ENCODE data around the gene CCDC188.

Gene CCDC188

DNA sequence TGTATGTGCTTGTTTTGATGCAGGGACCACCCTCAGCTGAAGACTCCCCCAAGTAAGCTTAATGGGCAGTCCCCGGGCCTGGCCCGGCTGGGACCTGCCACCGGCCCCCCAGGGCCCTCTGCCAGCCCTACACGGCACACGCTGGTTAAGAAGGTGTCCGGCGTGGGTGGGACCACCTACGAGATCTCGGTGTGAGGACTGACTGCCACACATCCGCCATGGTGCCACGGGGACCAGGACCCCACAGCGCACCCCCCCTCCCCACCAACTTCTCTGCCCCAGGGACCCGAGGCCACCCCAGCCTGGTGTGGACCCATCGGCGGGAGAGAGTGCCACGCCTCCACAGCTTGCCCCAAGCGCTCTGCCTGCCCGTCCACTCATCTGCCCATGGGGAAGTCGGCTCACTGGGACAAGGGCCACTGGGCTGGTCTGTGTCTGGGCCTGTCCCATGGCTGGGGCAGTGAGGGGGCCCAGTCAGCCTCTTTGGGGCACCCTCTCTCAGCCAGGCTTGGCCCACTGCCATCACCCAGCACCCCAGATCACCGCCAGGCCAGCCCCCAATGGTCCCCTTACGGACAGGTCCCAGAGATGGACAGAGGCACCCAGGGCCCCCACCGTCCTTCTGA, 5.5 kb downstream of the CCDC188 start:
- H3K4me1 ChIP-seq (ENCODE audit: control insufficient read depth, insufficient read depth, low read length), result no peaks in the 10 kb centered on the region
- no peak overlapping the region for H3K9ac ChIP-seq (ENCODE audit: low read depth, low read length)
- H3K36me3 ChIP-seq (ENCODE audit: control insufficient read depth, insufficient read depth, low read length), result peaks cover 2% of the 10 kb centered on the region; the same call in 1 of the 2 replicates
- no peak overlapping the region for H3K27ac ChIP-seq (ENCODE audit: low read depth, low read length)
- no peaks in the 10 kb centered on the region for H3K27me3 ChIP-seq (ENCODE audit: control insufficient read depth, insufficient read depth, low read length)
- H3K4me3 ChIP-seq (ENCODE audit: low read depth, low read length), result no peak overlapping the region
- no peaks in the 10 kb centered on the region for H3K9me3 ChIP-seq (ENCODE audit: control insufficient read depth, insufficient read depth, low read length)

DNA sequence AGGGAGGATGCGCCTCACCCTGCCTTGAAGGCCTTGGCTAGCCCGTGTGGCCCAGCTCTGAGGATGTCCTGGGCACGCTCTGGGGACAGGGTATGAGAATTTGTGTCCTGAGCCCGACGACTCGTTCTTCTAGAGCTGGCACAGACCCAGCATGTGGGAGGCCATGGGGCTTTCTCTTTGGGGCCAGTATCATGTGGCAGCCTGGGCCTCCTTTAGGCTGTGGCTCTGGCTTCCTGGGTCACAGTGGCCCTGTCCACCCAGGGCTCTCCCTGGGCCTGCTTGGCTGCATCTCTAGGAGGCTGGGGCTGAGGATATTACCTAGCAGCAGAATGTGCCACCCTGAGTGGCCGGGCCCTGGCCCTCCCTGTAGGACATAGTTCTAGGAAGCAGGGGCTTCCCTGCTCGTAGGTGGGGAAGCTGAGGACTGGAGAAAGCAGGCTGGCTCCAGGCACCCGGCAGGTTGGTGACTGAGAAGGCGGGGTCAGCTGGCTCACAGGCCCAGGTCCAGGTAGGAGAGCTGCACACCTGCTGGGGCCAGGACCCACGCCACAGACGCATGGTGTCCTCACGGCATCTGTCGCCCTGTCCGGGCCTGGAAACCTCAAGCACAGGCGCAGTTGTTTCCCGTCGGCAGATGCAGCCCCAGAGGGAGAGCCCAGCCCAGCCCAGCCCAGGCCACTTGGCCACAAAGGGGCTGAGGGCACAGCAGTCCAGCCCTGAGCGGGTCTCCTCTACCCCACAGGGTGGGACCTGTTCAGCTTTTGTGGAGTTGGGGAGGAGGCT, 6.8 kb downstream of the CCDC188 start:
- Histone ChIP-seq H3K9ac (ENCODE audit: low read depth, low read length) (no peak overlapping the region), H3K36me3 (ENCODE audit: control insufficient read depth, insufficient read depth, low read length) (peaks cover 10% of the 10 kb centered on the region; the same call in 1 of the 2 replicates), H3K4me1 (ENCODE audit: control insufficient read depth, insufficient read depth, low read length) (no peaks in the 10 kb centered on the region), H3K27me3 (ENCODE audit: control insufficient read depth, insufficient read depth, low read length) (no peaks in the 10 kb centered on the region), H3K9me3 (ENCODE audit: control insufficient read depth, insufficient read depth, low read length) (no peaks in the 10 kb centered on the region), H3K4me3 (ENCODE audit: low read depth, low read length) (no peak overlapping the region), H3K27ac (ENCODE audit: low read depth, low read length) (no peak overlapping the region)

DNA sequence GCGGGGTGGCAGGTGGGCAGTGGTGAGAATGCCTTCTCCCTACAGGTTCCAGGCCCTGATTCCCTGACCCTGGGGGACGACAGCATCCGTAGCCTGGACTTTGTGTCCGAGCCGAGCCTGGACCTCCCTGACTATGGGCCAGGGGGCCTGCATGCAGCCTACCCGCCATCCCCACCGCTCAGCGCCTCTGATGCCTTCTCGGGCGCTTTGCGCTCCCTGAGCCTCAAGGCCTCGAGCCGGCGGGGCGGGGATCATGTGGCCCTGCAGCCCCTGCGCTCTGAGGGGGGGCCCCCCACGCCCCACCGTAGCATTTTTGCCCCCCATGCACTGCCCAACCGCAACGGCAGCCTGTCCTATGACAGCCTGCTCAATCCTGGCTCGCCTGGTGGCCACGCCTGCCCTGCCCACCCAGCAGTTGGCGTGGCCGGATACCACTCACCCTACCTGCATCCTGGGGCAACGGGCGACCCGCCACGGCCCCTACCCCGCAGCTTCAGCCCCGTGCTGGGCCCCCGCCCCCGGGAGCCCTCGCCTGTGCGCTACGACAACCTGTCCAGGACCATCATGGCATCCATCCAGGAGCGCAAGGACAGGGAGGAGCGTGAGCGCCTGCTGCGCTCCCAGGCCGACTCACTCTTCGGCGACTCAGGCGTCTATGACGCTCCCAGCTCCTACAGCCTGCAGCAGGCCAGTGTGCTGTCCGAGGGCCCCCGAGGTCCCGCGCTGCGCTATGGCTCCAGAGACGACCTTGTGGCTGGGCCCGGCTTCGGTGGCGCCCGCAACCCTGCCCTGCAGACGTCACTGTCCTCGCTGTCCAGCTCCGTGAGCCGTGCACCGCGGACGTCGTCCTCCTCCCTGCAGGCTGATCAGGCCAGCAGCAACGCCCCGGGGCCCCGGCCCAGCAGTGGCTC, 7.9 kb downstream of the CCDC188 start:
- Histone ChIP-seq H3K9ac (ENCODE audit: low read depth, low read length) (no peak overlapping the region), H3K36me3 (ENCODE audit: control insufficient read depth, insufficient read depth, low read length) (peaks cover 10% of the 10 kb centered on the region; the same call in 1 of the 2 replicates), H3K27me3 (ENCODE audit: control insufficient read depth, insufficient read depth, low read length) (no peaks in the 10 kb centered on the region), H3K4me3 (ENCODE audit: low read depth, low read length) (no peak overlapping the region), H3K27ac (ENCODE audit: low read depth, low read length) (no peak overlapping the region), H3K4me1 (ENCODE audit: control insufficient read depth, insufficient read depth, low read length) (no peaks in the 10 kb centered on the region), H3K9me3 (ENCODE audit: control insufficient read depth, insufficient read depth, low read length) (no peaks in the 10 kb centered on the region)

DNA sequence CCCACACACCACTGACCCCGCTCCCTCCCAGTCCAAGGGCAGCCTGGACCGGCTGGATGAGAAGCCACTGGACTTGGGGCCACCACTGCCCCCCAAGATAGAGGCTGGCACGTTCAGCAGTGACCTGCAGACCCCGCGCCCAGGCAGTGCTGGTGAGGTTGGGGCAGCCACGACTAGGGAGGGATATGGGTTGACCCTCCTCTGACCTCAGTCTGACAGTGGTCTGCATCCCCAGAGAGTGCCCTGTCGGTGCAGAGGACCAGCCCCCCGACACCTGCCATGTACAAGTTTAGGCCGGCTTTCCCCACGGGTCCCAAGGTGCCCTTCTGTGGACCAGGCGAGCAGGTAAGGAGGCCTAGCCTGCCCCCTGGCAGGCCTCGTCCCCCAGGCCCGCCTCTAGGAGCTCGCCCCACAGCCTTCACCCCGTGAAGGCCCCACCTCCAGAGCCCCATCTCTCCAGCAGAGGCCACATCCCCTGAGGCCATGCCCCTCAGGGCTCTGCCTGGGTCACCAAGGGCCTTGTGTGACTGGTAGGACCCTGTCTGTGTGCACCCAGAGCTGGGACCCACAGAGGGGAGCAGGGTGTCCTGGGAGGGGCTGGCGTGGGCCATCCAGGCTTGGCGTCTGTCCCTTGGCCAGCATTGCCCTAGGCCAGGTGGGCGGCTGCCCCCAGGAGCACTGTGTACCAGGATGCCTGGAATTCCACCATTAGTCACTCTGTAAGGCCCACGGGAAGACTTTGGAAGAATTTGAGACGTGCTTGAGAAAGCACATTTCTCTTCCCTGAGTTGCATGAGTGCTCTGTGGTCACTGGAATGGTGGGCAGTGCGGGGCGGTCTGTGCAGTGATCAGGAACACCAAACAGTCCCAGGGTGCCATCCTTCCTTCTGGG, 9.4 kb downstream of the CCDC188 start:
- H3K9ac ChIP-seq (ENCODE audit: low read depth, low read length), result no peak overlapping the region
- no peaks in the 10 kb centered on the region for H3K27me3 ChIP-seq (ENCODE audit: control insufficient read depth, insufficient read depth, low read length)
- H3K9me3 ChIP-seq (ENCODE audit: control insufficient read depth, insufficient read depth, low read length), result no peaks in the 10 kb centered on the region
- H3K4me3 ChIP-seq (ENCODE audit: low read depth, low read length), result no peak overlapping the region
- no peak overlapping the region for H3K27ac ChIP-seq (ENCODE audit: low read depth, low read length)
- peaks cover 10% of the 10 kb centered on the region; the same call in 1 of the 2 replicates for H3K36me3 ChIP-seq (ENCODE audit: control insufficient read depth, insufficient read depth, low read length)
- no peaks in the 10 kb centered on the region for H3K4me1 ChIP-seq (ENCODE audit: control insufficient read depth, insufficient read depth, low read length)

DNA sequence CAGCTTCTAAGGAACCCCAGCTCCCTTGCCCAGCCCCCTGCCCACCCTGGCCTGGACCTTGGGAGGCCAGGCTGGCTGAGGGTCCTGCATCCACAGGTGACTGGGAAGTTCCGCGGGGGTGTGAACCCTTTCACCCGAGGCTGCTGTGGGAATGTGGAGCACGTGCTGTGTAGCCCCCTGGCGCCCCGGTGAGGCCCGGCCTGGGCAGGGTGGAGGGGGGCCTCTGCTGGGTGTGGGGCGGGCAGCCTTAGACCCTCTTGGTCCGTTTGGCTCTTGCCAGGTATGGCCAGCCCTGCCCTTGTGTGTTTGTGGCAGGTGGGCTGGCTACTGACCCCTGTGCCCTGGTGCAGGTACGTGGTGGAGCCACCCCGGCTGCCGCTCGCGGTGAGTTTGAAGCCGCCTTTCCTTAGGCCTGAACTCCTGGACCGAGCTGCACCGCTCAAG, 10.3 kb downstream of the CCDC188 start:
- Histone ChIP-seq H3K27me3 (ENCODE audit: control insufficient read depth, insufficient read depth, low read length) (no peaks in the 10 kb centered on the region), H3K9me3 (ENCODE audit: control insufficient read depth, insufficient read depth, low read length) (no peaks in the 10 kb centered on the region), H3K4me1 (ENCODE audit: control insufficient read depth, insufficient read depth, low read length) (no peaks in the 10 kb centered on the region), H3K27ac (ENCODE audit: low read depth, low read length) (no peak overlapping the region), H3K36me3 (ENCODE audit: control insufficient read depth, insufficient read depth, low read length) (peaks cover 10% of the 10 kb centered on the region; the same call in 1 of the 2 replicates), H3K9ac (ENCODE audit: low read depth, low read length) (no peak overlapping the region), H3K4me3 (ENCODE audit: low read depth, low read length) (no peak overlapping the region)

DNA sequence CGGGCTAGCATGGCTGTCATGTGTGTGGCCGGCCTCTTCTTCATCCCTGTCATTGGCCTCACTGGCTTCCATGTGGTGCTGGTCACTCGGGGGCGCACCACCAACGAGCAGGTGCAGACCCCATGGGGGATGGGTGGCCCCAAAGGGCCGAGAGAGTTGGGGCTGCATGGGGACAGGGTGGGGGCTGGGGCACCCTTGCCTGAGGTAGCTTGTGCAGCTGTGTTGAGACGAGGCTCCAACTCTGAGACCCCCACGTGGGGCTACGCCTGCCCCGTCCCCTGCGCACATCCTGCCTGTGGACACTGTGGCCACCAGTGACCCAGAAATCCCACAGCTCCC, 10.8 kb downstream of the CCDC188 start:
- Histone ChIP-seq H3K36me3 (ENCODE audit: control insufficient read depth, insufficient read depth, low read length) (peaks cover 10% of the 10 kb centered on the region; the same call in 1 of the 2 replicates), H3K4me3 (ENCODE audit: low read depth, low read length) (no peak overlapping the region), H3K9ac (ENCODE audit: low read depth, low read length) (no peak overlapping the region), H3K4me1 (ENCODE audit: control insufficient read depth, insufficient read depth, low read length) (no peaks in the 10 kb centered on the region), H3K27ac (ENCODE audit: low read depth, low read length) (no peak overlapping the region), H3K9me3 (ENCODE audit: control insufficient read depth, insufficient read depth, low read length) (no peaks in the 10 kb centered on the region), H3K27me3 (ENCODE audit: control insufficient read depth, insufficient read depth, low read length) (no peaks in the 10 kb centered on the region)

DNA sequence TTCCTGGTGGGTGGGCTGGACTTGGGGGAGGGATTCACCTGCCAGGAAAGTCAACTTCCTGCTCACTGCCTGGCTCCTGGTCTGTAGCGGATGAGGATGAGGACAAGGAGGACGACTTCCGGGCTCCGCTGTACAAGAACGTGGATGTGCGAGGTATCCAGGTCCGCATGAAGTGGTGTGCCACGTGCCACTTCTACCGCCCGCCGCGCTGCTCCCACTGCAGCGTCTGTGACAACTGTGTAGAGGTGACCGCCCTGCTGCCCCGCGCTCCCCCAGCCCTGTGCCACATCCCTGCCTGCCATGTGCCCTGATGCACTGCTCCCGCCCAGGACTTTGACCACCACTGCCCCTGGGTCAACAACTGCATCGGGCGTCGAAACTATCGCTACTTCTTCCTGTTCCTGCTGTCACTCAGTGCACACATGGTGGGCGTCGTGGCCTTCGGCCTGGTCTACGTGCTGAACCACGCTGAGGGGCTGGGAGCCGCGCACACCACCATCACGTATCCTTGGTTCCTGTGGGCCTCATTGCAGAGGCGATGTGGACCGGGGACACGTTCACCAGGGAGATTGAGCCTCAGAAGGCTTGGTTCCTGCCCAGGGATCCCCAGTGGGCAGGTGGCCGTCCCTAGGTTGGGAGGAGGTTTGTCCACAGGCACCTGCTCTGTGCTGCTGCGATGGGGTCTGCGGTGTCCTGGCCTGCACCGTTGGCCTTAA, 11.3 kb downstream of the CCDC188 start:
- H3K27me3 ChIP-seq (ENCODE audit: control insufficient read depth, insufficient read depth, low read length), result no peaks in the 10 kb centered on the region
- no peaks in the 10 kb centered on the region for H3K9me3 ChIP-seq (ENCODE audit: control insufficient read depth, insufficient read depth, low read length)
- H3K4me1 ChIP-seq (ENCODE audit: control insufficient read depth, insufficient read depth, low read length), result no peaks in the 10 kb centered on the region
- no peak overlapping the region for H3K4me3 ChIP-seq (ENCODE audit: low read depth, low read length)
- no peak overlapping the region for H3K27ac ChIP-seq (ENCODE audit: low read depth, low read length)
- peaks cover 10% of the 10 kb centered on the region; the same call in 1 of the 2 replicates for H3K36me3 ChIP-seq (ENCODE audit: control insufficient read depth, insufficient read depth, low read length)
- H3K9ac ChIP-seq (ENCODE audit: low read depth, low read length), result no peak overlapping the region

DNA sequence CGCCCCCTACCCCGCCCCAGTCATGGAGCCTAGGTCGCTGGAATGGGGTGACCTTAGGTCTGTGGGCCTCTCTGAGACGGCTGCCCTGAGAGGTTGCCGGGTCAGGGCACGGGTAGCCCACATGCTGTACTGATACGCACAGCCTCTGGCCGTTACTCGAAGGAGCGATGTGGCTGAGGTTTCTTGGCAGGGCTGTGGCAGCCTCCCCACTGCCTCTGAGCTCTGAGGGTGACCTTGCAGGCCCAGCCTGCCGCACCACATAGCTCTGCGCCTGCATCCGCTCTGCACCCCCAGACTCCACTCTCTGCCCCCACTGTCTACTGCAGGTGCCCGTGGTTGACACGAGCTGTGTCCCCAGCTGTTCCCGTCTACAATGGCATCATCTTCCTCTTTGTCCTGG, 12.0 kb downstream of the CCDC188 start:
- no peak overlapping the region for H3K27ac ChIP-seq (ENCODE audit: low read depth, low read length)
- no peak overlapping the region for H3K9ac ChIP-seq (ENCODE audit: low read depth, low read length)
- no peaks in the 10 kb centered on the region for H3K4me1 ChIP-seq (ENCODE audit: control insufficient read depth, insufficient read depth, low read length)
- no peak overlapping the region for H3K4me3 ChIP-seq (ENCODE audit: low read depth, low read length)
- no peaks in the 10 kb centered on the region for H3K27me3 ChIP-seq (ENCODE audit: control insufficient read depth, insufficient read depth, low read length)
- H3K9me3 ChIP-seq (ENCODE audit: control insufficient read depth, insufficient read depth, low read length), result no peaks in the 10 kb centered on the region
- H3K36me3 ChIP-seq (ENCODE audit: control insufficient read depth, insufficient read depth, low read length), result peaks cover 10% of the 10 kb centered on the region; the same call in 1 of the 2 replicates

DNA sequence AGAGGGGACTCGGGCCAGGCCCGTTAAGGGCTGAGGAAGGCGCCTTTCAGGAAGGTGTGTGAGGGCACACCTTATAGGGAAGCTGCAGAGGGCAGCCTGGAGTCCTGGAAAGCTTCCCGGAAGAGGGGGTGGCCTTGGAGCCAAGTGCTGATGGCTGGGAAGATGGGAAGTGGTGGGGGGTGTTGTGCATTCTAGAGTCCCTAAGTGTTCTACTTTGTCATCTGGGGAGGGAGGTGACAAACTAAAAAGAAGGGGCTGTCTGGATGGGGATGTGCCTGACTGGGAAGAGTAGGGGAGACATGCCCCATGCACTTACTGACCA, 12.5 kb downstream of the CCDC188 start:
- no peaks in the 10 kb centered on the region for H3K9me3 ChIP-seq (ENCODE audit: control insufficient read depth, insufficient read depth, low read length)
- no peak overlapping the region for H3K27ac ChIP-seq (ENCODE audit: low read depth, low read length)
- H3K27me3 ChIP-seq (ENCODE audit: control insufficient read depth, insufficient read depth, low read length), result no peaks in the 10 kb centered on the region
- H3K36me3 ChIP-seq (ENCODE audit: control insufficient read depth, insufficient read depth, low read length), result peaks cover 10% of the 10 kb centered on the region; the same call in 1 of the 2 replicates
- no peak overlapping the region for H3K4me3 ChIP-seq (ENCODE audit: low read depth, low read length)
- H3K9ac ChIP-seq (ENCODE audit: low read depth, low read length), result no peak overlapping the region
- H3K4me1 ChIP-seq (ENCODE audit: control insufficient read depth, insufficient read depth, low read length), result no peaks in the 10 kb centered on the region
